Measurements from ENCODE around the gene TMEM62. TPM values are rescaled to one million over a fixed set of nuclear protein-coding genes. Genes with fewer than 3 reads are reported as not detected.

TMEM62 gene
- 22.3 TPM for total RNA-seq (2013)
- polyA plus RNA-seq (10 to 100 TPM; 10.5 to 11.3 (median 10.8) TPM), polyA minus RNA-seq (13.9 and 14.0 TPM in 2 replicates), total RNA-seq (3.1 to 16.9 (median 11.4) reads per million in 11 experiments)

DNA sequence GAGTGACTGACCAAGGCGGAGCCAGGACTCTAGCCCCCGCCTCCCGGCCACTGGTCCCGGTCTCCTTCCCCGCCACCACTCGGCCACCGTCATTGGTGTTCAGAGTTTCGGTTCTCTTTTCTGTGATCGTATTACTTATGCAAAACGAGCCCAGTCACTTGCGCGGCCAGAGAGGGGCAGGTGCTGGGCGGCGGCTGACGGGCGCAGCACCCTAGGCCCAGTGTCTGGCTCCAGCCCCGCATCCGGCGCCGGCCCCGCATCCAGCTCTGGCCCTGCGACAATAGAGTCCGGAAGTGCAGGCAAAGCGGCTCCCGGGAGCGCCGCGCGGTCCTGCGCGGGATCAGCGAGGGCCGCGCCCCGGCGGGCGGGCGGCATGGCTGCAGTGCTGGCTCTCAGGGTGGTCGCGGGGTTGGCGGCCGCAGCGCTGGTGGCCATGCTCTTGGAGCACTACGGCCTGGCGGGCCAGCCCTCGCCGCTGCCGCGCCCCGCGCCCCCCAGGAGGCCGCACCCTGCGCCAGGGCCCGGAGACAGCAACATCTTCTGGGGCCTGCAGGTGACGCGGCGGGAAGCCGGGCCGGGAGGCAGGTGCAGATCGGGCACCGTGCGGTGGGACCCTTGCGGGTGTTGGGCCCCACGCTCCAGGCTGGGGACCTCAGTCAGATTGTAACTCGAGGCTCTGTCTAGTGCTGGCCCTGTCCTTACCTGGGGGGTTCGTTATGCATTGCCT lies at the start of gene TMEM62:
TSS of gene TMEM62 (plus strand) at position 157 of the 727 bp plus-strand sequence. CDS start at position 374, 217 bp downstream.
- WGBS (ENCODE audit: insufficient coverage) = under 1% methylated on average over 66 of the region's 66 CpGs
- Histone ChIP-seq H3K4me1 (ENCODE audit: control insufficient read depth in 1 of 2, insufficient read depth in 2 of 2, low read length in 2 of 2) (peaks cover 20 to 28% of the 10 kb centered on the region in 2 donors), H2AFZ (ENCODE audit: insufficient read depth, low read depth, low read length, poor library complexity, severe bottlenecking) (peak within 1 kb of the TSS; percentile 94), H4K20me1 (ENCODE audit: insufficient read depth, low read length) (no peaks in the 10 kb centered on the region), H3K27ac (ENCODE audit: low read depth in 1 of 2, low read length in 2 of 2) (peak within 1 kb of the TSS in 1 of 2 donors; percentile 89), H3K27me3 (ENCODE audit: control insufficient read depth in 2 of 2, insufficient read depth in 2 of 2, low read length in 2 of 2) (no peaks in the 10 kb centered on the region), H3K9ac (ENCODE audit: insufficient read depth, low read length, poor library complexity, severe bottlenecking) (peak within 1 kb of the TSS; percentile 94), H3K9me3 (replicated peaks in 1 of 2; ENCODE audit: control insufficient read depth in 1 of 2, insufficient read depth in 1 of 2, low read length in 2 of 2) (no peaks in the 10 kb centered on the region), H3K36me3 (replicated peaks in 1 of 2; ENCODE audit: control insufficient read depth in 1 of 2, insufficient read depth in 2 of 2, low read length in 2 of 2) (peaks cover 22 to 23% of the 10 kb centered on the region in 2 donors), H3K4me2 (replicated peaks; ENCODE audit: extremely low read depth, low read length, poor library complexity, severe bottlenecking) (peak within 1 kb of the TSS; percentile 87), H3K79me2 (ENCODE audit: insufficient read depth, low read length) (peaks cover 29% of the 10 kb centered on the region), H3K4me3 (replicated peaks in 1 of 3; ENCODE audit: low read depth in 2 of 3, low read length in 3 of 3) (peak within 1 kb of the TSS; percentile 67 to 90 (median 73))
- Mint-ChIP-seq H3K9me3 (peaks cover 2 to 8% (median 4%) of the 10 kb centered on the region in 7 donors), H3K27me3 (ENCODE audit: low read depth in 3 of 3) (peaks cover 0 to 6% (median 0%) of the 10 kb centered on the region in 3 donors), H3K4me1 (peaks cover 29% of the 10 kb centered on the region), H3K4me3 (peak within 1 kb of the TSS; percentile 91 to 95), H3K36me3 (peaks cover 20 to 28% of the 10 kb centered on the region in 2 donors), H3K27ac (peak within 1 kb of the TSS; percentile 75 to 95 (median 91))
- intact Hi-C loops (cut with micrococcal nuclease) = no loop called here
- peak; percentile 84 to 89 (median 87) for DNase-seq
- no peak for TF ChIP-seq CTCF (IDR thresholded peaks at IDR 0.05)

GRCh38 chr15:43085921-43086320 lies 47.5 kb upstream of the TMEM62 start:
- TF ChIP-seq CTCF (IDR thresholded peaks at IDR 0.05) = no peak

More at GRCh38 chr15:43085921-43086320, 47.5 kb upstream of the TMEM62 start:
- Histone ChIP-seq H3K9me3 (replicated peaks in 1 of 2; ENCODE audit: control insufficient read depth in 1 of 2, insufficient read depth in 1 of 2, low read length in 2 of 2) (no peaks in the 10 kb centered on the region), H3K9ac (ENCODE audit: insufficient read depth, low read length, poor library complexity, severe bottlenecking) (no peak overlapping the region), H3K27ac (ENCODE audit: low read depth in 1 of 2, low read length in 2 of 2) (peak overlapping the region in 1 of 2 donors; percentile 26), H2AFZ (ENCODE audit: insufficient read depth, low read depth, low read length, poor library complexity, severe bottlenecking) (no peak overlapping the region), H3K36me3 (replicated peaks in 1 of 2; ENCODE audit: control insufficient read depth in 1 of 2, insufficient read depth in 2 of 2, low read length in 2 of 2) (peaks cover 38 to 56% of the 10 kb centered on the region in 2 donors), H3K4me1 (ENCODE audit: control insufficient read depth in 1 of 2, insufficient read depth in 2 of 2, low read length in 2 of 2) (no peaks in the 10 kb centered on the region), H3K79me2 (ENCODE audit: insufficient read depth, low read length) (peaks cover 24% of the 10 kb centered on the region), H3K27me3 (ENCODE audit: control insufficient read depth in 2 of 2, insufficient read depth in 2 of 2, low read length in 2 of 2) (no peaks in the 10 kb centered on the region), H4K20me1 (ENCODE audit: insufficient read depth, low read length) (no peaks in the 10 kb centered on the region), H3K4me3 (replicated peaks in 1 of 3; ENCODE audit: low read depth in 2 of 3, low read length in 3 of 3) (no peak overlapping the region), H3K4me2 (replicated peaks; ENCODE audit: extremely low read depth, low read length, poor library complexity, severe bottlenecking) (no peak overlapping the region)
- Mint-ChIP-seq H3K9me3 (peaks cover 0 to 1% (median 0%) of the 10 kb centered on the region in 7 donors), H3K36me3 (peaks cover 41 to 57% of the 10 kb centered on the region in 2 donors), H3K4me3 (no peak overlapping the region), H3K27ac (no peak overlapping the region), H3K27me3 (ENCODE audit: low read depth in 3 of 3) (no peaks in the 10 kb centered on the region), H3K4me1 (no peaks in the 10 kb centered on the region)
- DNase-seq = no peak
- intact Hi-C loops (cut with micrococcal nuclease) = no loop called here
